Upper lobe of left lung (tissue), 6 donors: ENCODE measurements around the gene BACH1. TPM values are rescaled to one million over a fixed set of nuclear protein-coding genes. Genes with fewer than 3 reads are reported as not detected.
"Not testable (repeated sequence)": the region's sequence is repeated elsewhere in the genome, so short reads cannot be mapped to it uniquely, and the experiment has no call there.

Experiments used
- ATAC-seq, 2 donors: fragments of 200-7000 bp; cut with Tn5 transposase; one replicate each; pipeline ENCODE4 v1.9.1; 2022; ENCODE audit warnings: mild to moderate bottlenecking in 2 of 2, moderate library complexity in 2 of 2; ENCODE audit not compliant: low FRiP score in 2 of 2
- DNase-seq, 2 donors: peaks; one replicate each; pipeline ENCODE4 v3.0.0-alpha.2; 2019 to 2020
- H3K27ac ChIP-seq, 4 donors: fragments of 200-600 bp; sonication (generic); one replicate each; pipeline ENCODE4 v1.5.1; 2016 to 2019
- H3K27me3 ChIP-seq, 4 donors: fragments of 200-600 bp; sonication (generic); one replicate each; pipeline ENCODE4 v1.5.1; 2017 to 2019
- H3K36me3 ChIP-seq, 4 donors: fragments of 200-600 bp; sonication (generic); one replicate each; pipeline ENCODE4 v1.5.1; 2016 to 2019
- H3K4me1 ChIP-seq, 4 donors: fragments of 200-600 bp; sonication (generic); one replicate each; pipeline ENCODE4 v1.5.1; 2018 to 2019
- H3K4me3 ChIP-seq, 4 donors: fragments of 200-600 bp; sonication (generic); one replicate each; pipeline ENCODE4 v1.5.1; 2017 to 2019; ENCODE audit warnings: mild to moderate bottlenecking in 2 of 4, moderate library complexity in 1 of 4
- H3K9me3 ChIP-seq, 4 donors: fragments of 200-600 bp; sonication (generic); one replicate each; pipeline ENCODE4 v1.5.1; 2018 to 2019
- EP300 ChIP-seq, 4 donors: sonication (generic); formaldehyde crosslinking; IDR thresholded peaks; one replicate each; pipeline ENCODE4 v1.5.1; 2017; ENCODE audit warnings: antibody characterized with exemption in 4 of 4, control low read depth in 2 of 4
- POLR2A ChIP-seq, 4 donors: fragments of 450-650 bp; IDR thresholded peaks; one replicate each; pipeline ENCODE4 v1.5.1; 2016 to 2017; ENCODE audit warnings: antibody characterized with exemption in 4 of 4, mild to moderate bottlenecking in 2 of 4
- POLR2AphosphoS5 ChIP-seq, 2 donors: sonication (generic); formaldehyde crosslinking; IDR thresholded peaks; one replicate each; pipeline ENCODE4 v1.5.1; 2017; ENCODE audit warnings: antibody characterized with exemption in 2 of 2
- WGBS, 2 donors: methylation state at CpG; one replicate each; pipeline ENCODE4 v1.1.5; 2017 to 2018; 5-methylcytosine and 5-hydroxymethylcytosine counted together
- total RNA-seq, 6 donors: library from RNA; depleted of rRNA in 4 of 6; stranded (reverse); fragments of >200 nt in 4 of 6; gene quantifications; one replicate each; pipeline versions ENCODE4 v1.1.0 to v1.2.1, GENCODE V29; 2016 to 2021
- TF ChIP-seq, protein P1 (sequence below), 6 experiments: fragments of 450-650 bp in 4 of 6; fragments of 200-600 bp in 2 of 6; sonication (generic) in 2 of 6; IDR thresholded peaks; one replicate each; pipeline ENCODE4 v1.5.1; 2016 to 2019; ENCODE audit warnings: antibody characterized with exemption in 6 of 6
- donor health status: DM: no; HTN: no; CAD: no; lungs with moderate emphysema.
- donor health status: DM: no; HTN: yes; CAD: no; lungs with severe emphysema.

BACH1 gene
- total RNA-seq = 100 to 1,000 TPM in 2 of 6 donors, 10 to 100 TPM in 4; 41.6 to 119 (median 78.9) TPM

- peak; percentile 93 to 98 for DNase-seq
- H3K4me3 ChIP-seq = peak within 1 kb of the TSS; percentile 51 to 95 (median 72)
- TF ChIP-seq, protein P1, sequence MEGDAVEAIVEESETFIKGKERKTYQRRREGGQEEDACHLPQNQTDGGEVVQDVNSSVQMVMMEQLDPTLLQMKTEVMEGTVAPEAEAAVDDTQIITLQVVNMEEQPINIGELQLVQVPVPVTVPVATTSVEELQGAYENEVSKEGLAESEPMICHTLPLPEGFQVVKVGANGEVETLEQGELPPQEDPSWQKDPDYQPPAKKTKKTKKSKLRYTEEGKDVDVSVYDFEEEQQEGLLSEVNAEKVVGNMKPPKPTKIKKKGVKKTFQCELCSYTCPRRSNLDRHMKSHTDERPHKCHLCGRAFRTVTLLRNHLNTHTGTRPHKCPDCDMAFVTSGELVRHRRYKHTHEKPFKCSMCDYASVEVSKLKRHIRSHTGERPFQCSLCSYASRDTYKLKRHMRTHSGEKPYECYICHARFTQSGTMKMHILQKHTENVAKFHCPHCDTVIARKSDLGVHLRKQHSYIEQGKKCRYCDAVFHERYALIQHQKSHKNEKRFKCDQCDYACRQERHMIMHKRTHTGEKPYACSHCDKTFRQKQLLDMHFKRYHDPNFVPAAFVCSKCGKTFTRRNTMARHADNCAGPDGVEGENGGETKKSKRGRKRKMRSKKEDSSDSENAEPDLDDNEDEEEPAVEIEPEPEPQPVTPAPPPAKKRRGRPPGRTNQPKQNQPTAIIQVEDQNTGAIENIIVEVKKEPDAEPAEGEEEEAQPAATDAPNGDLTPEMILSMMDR (IDR thresholded peaks at IDR 0.05) = peak; percentile 39 to 79 (median 53)
- TF ChIP-seq POLR2A (IDR thresholded peaks at IDR 0.05) = peak; percentile 29 to 97 (median 80)
- TF ChIP-seq EP300 (IDR thresholded peaks at IDR 0.05) = no peak
- peak; percentile 94 to 95 for TF ChIP-seq POLR2AphosphoS5 (IDR thresholded peaks at IDR 0.05)
- no peaks in the 10 kb centered on the region for H3K36me3 ChIP-seq
- peak; percentile 92 to 96 for ATAC-seq
- H3K27ac ChIP-seq = peak within 1 kb of the TSS; percentile 97 to 100 (median 98)
- WGBS, 2 donors = 17% methylated on average over 9 of the region's 87 CpGs; no CpG with 5 or more reads in 1 of the 2 donors
- H3K9me3 ChIP-seq = no peaks in the 10 kb centered on the region
- H3K4me1 ChIP-seq = peaks cover 35 to 45% (median 41%) of the 10 kb centered on the region in 4 donors
- H3K27me3 ChIP-seq = no peaks in the 10 kb centered on the region
Measured at GRCh38 chr21:29298348-29299045, at the start of gene BACH1. BACH1 (plus strand) TSS chr21:29298922; CDS start chr21:29321281, 22,359 bp downstream.

DNA sequence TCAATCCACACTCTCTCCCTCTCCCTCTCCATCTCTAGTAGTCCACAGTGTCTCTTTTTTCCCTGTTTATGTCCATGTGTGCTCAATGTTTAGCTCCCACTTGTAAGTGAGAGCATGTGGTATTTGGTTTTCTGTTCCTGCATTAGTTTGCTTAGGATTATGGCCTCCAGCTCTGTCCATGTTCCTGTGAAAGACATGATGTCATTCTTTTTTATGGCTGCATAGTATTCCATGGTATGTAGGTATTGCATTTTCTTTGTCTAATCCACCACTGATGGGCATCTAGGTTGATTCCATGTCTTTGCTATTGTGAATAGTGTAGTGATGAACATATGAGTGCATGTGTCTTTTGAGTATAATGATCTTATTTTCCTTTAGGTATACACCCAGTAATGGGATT lies 49.4 kb upstream of the BACH1 start:
- not testable (repeated sequence) for ATAC-seq, H3K27me3 ChIP-seq, H3K4me3 ChIP-seq, DNase-seq, H3K27ac ChIP-seq, H3K36me3 ChIP-seq, H3K4me1 ChIP-seq
- peaks cover 4 to 16% (median 11%) of the 10 kb centered on the region in 4 donors for H3K9me3 ChIP-seq

DNA sequence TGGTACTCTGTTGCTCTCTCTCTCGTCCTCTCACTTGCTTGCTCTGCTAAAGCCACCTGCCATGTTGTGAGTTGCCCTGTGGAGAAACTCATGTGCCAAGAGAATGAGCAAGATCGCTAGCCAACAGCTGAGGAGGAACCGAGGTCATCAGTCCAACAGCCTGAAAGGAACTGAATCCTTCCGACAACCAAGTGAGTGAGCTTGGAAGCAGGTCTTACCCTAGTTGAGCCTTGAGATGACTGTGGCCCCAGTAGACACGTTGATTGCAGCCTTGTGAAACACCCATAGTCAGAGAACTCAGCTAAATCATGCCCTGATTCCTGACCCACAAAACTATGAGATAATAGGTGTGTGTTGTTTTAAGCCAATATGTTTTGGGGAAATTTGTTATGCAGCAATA lies 48.1 kb upstream of the BACH1 start:
- DNase-seq = no peak
- peaks cover 7 to 20% (median 14%) of the 10 kb centered on the region in 4 donors for H3K9me3 ChIP-seq
- no peak overlapping the region for H3K27ac ChIP-seq
- peak in 1 of 2 donors; percentile 38 for ATAC-seq
- 73 to 80% methylated on average over 4 to 5 of the region's 5 CpGs for WGBS, 2 donors
- no peak for TF ChIP-seq POLR2A (IDR thresholded peaks at IDR 0.05)
- TF ChIP-seq POLR2AphosphoS5 (IDR thresholded peaks at IDR 0.05) = no peak
- no peak for TF ChIP-seq EP300 (IDR thresholded peaks at IDR 0.05)
- TF ChIP-seq, protein P1 (IDR thresholded peaks at IDR 0.05) = no peak
- H3K4me1 ChIP-seq = no peaks in the 10 kb centered on the region
- no peaks in the 10 kb centered on the region for H3K36me3 ChIP-seq
- no peaks in the 10 kb centered on the region for H3K27me3 ChIP-seq
- no peak overlapping the region for H3K4me3 ChIP-seq

- H3K4me3 ChIP-seq, DNase-seq, ATAC-seq, H3K27ac ChIP-seq, H3K36me3 ChIP-seq, H3K27me3 ChIP-seq: not testable (repeated sequence)
- Histone ChIP-seq H3K4me1 (peaks cover 2 to 26% (median 7%) of the 10 kb centered on the region in 4 donors), H3K9me3 (peaks cover 7 to 20% (median 14%) of the 10 kb centered on the region in 4 donors)
Measured at GRCh38 chr21:29253861-29254260, 44.9 kb upstream of the BACH1 start.

- peaks cover 2 to 32% (median 8%) of the 10 kb centered on the region in 4 donors for H3K4me1 ChIP-seq
- no peak for DNase-seq
- no peak overlapping the region for H3K27ac ChIP-seq
- 93 to 98% methylated on average over 1 of the region's 1 CpG for WGBS, 2 donors
- no peak for TF ChIP-seq POLR2AphosphoS5 (IDR thresholded peaks at IDR 0.05)
- no peak for TF ChIP-seq EP300 (IDR thresholded peaks at IDR 0.05)
- TF ChIP-seq, protein P1 (IDR thresholded peaks at IDR 0.05) = no peak
- TF ChIP-seq POLR2A (IDR thresholded peaks at IDR 0.05) = no peak
- no peak overlapping the region for H3K4me3 ChIP-seq
- no peaks in the 10 kb centered on the region for H3K36me3 ChIP-seq
- H3K27me3 ChIP-seq = no peaks in the 10 kb centered on the region
- no peak for ATAC-seq
- peaks cover 7 to 20% (median 14%) of the 10 kb centered on the region in 4 donors for H3K9me3 ChIP-seq
Measured at GRCh38 chr21:29254550-29254949, 44.2 kb upstream of the BACH1 start.
